Neuronal stem cell (in vitro differentiated cells): ENCODE measurements around the gene CCDC192.

Experiments
- DNase-seq: peaks from one replicate; pipeline ENCODE4 v3.0.0-alpha.2; 2013; ENCODE audit warnings: low spot score
- H2AFZ ChIP-seq: one replicate; pipeline ENCODE4 v1.6.1; 2013; ENCODE audit warnings: mild to moderate bottlenecking, low read length, inconsistent platforms
- H2AK5ac ChIP-seq: 2 replicates; pipeline ENCODE4 v1.6.1; 2013; ENCODE audit warnings: low read depth, mild to moderate bottlenecking, inconsistent platforms, low read length, moderate library complexity, mixed read lengths
- H2BK120ac ChIP-seq: 2 replicates; pipeline ENCODE4 v1.6.1; 2013; ENCODE audit warnings: low read depth, mild to moderate bottlenecking, inconsistent platforms, low read length, moderate library complexity, mixed read lengths
- H2BK12ac ChIP-seq: one replicate; pipeline ENCODE4 v1.6.1; 2013; ENCODE audit warnings: low read length, inconsistent platforms
- H2BK15ac ChIP-seq: 2 replicates; pipeline ENCODE4 v1.6.1; 2013; ENCODE audit warnings: mild to moderate bottlenecking, low read length, inconsistent platforms, mixed read lengths
- H2BK5ac ChIP-seq: one replicate; pipeline ENCODE4 v1.6.1; 2013; ENCODE audit warnings: inconsistent platforms, mild to moderate bottlenecking, low read length, moderate library complexity
- H3K14ac ChIP-seq: one replicate; pipeline ENCODE4 v1.6.1; 2013; ENCODE audit warnings: low read length, inconsistent platforms
- H3K18ac ChIP-seq: 2 replicates; pipeline ENCODE4 v1.6.1; 2013; ENCODE audit warnings: low read length, inconsistent platforms
- H3K23ac ChIP-seq: 2 replicates; pipeline ENCODE4 v1.6.1; 2013; ENCODE audit warnings: low read depth, mild to moderate bottlenecking, mixed read lengths, low read length, inconsistent platforms; ENCODE audit not compliant: poor library complexity
- H3K27ac ChIP-seq: replicated peaks from 3 replicates; pipeline ENCODE4 v1.5.1; 2013; ENCODE audit warnings: low read length, inconsistent platforms
- H3K27me3 ChIP-seq, 3 experiments: 2 replicates each; pipeline ENCODE4 v1.6.1; 2013; ENCODE audit warnings: low read length in 3 of 3, mild to moderate bottlenecking in 2 of 3, inconsistent platforms in 1 of 3, low read depth in 1 of 3, mixed read lengths in 1 of 3, moderate library complexity in 1 of 3; ENCODE audit not compliant: control insufficient read depth in 3 of 3, insufficient read depth in 3 of 3
- H3K36me3 ChIP-seq, 2 donors: replicated peaks in 1 of 2; 2 replicates each; pipeline ENCODE4 v1.6.1; 2013; ENCODE audit warnings: low read length in 2 of 2; ENCODE audit not compliant: control insufficient read depth in 2 of 2, insufficient read depth in 2 of 2
- H3K4ac ChIP-seq: 2 replicates; pipeline ENCODE4 v1.6.1; 2013; ENCODE audit warnings: inconsistent platforms, mild to moderate bottlenecking, low read length, moderate library complexity
- H3K4me1 ChIP-seq, 2 donors: 1 replicate in 1 of 2; 2 replicates in 1 of 2; pipeline ENCODE4 v1.6.1; 2013; ENCODE audit warnings: low read length in 2 of 2, low read depth in 1 of 2; ENCODE audit not compliant: control insufficient read depth in 2 of 2, insufficient read depth in 1 of 2
- H3K4me2 ChIP-seq: one replicate; pipeline ENCODE4 v1.6.1; 2013; ENCODE audit warnings: mild to moderate bottlenecking, low read length, inconsistent platforms; ENCODE audit not compliant: insufficient read depth, poor library complexity, severe bottlenecking
- H3K4me3 ChIP-seq, 2 donors: 2 replicates each; pipeline ENCODE4 v1.5.1; 2013; ENCODE audit warnings: low read length in 2 of 2, mild to moderate bottlenecking in 2 of 2, inconsistent platforms in 1 of 2, moderate library complexity in 1 of 2
- H3K79me1 ChIP-seq: one replicate; pipeline ENCODE4 v1.6.1; 2013; ENCODE audit warnings: low read depth, mild to moderate bottlenecking, inconsistent platforms, low read length, moderate library complexity
- H3K9ac ChIP-seq: one replicate; pipeline ENCODE4 v1.6.1; 2013; ENCODE audit warnings: mild to moderate bottlenecking, low read depth, low read length, inconsistent platforms; ENCODE audit not compliant: poor library complexity
- H3K9me3 ChIP-seq, 2 donors: replicated peaks in 1 of 2; 2 replicates each; pipeline versions ENCODE3 to v1.6.1; 2013; ENCODE audit warnings: low read length in 2 of 2, mild to moderate bottlenecking in 2 of 2, inconsistent platforms in 1 of 2, low read depth in 1 of 2, mixed read lengths in 1 of 2, moderate library complexity in 1 of 2; ENCODE audit not compliant: control insufficient read depth in 2 of 2, insufficient read depth in 1 of 2
- H4K8ac ChIP-seq: one replicate; pipeline ENCODE4 v1.6.1; 2013; ENCODE audit warnings: low read depth, mild to moderate bottlenecking, inconsistent platforms, low read length, moderate library complexity
- H4K91ac ChIP-seq: one replicate; pipeline ENCODE4 v1.6.1; 2013; ENCODE audit warnings: low read length, low read depth, mild to moderate bottlenecking, inconsistent platforms; ENCODE audit not compliant: poor library complexity
- WGBS, 2 donors: extraction: QIAGEN DNeasy Blood & Tissue Kit; methylation state at CpG; one replicate each; pipeline ENCODE4 v1.1.7; 2013; ENCODE audit warnings: missing lambda C conversion rate in 2 of 2, mixed read lengths in 1 of 2; ENCODE audit not compliant: insufficient read length in 2 of 2, insufficient replicate concordance in 1 of 2; ENCODE audit errors: extremely low coverage in 2 of 2; 5-methylcytosine and 5-hydroxymethylcytosine counted together

CCDC192 gene

GRCh38 chr5:127934791-127935256 lies 231.6 kb downstream of the CCDC192 start:
- H3K4me2 ChIP-seq = no peak overlapping the region
- H3K27me3 ChIP-seq = no peaks in the 10 kb centered on the region
- H2AK5ac ChIP-seq = no peak overlapping the region
- no peak overlapping the region for H3K18ac ChIP-seq
- H3K4ac ChIP-seq = no peak overlapping the region
- no peak overlapping the region for H3K4me3 ChIP-seq
- peaks cover 2 to 3% of the 10 kb centered on the region in 2 donors for H3K4me1 ChIP-seq
- H4K91ac ChIP-seq = no peak overlapping the region
- H3K9me3 ChIP-seq = no peaks in the 10 kb centered on the region
- peak; percentile 24 for DNase-seq
- H3K23ac ChIP-seq = no peak overlapping the region
- H4K8ac ChIP-seq = no peak overlapping the region
- WGBS, 2 donors = no CpG with 5 or more reads among the region's 1 CpG
- no peak overlapping the region for H2AFZ ChIP-seq
- no peak overlapping the region for H3K9ac ChIP-seq
- no peak overlapping the region for H2BK120ac ChIP-seq
- H2BK15ac ChIP-seq = no peak overlapping the region
- no peaks in the 10 kb centered on the region for H3K79me1 ChIP-seq
- no peaks in the 10 kb centered on the region for H3K36me3 ChIP-seq
- no peak overlapping the region for H2BK12ac ChIP-seq
- no peak overlapping the region for H3K14ac ChIP-seq
- no peak overlapping the region for H2BK5ac ChIP-seq
- no peak overlapping the region for H3K27ac ChIP-seq

GRCh38 chr5:127935398-127935797 lies 232.2 kb downstream of the CCDC192 start:
- H3K4me2 ChIP-seq = no peak overlapping the region
- H2AFZ ChIP-seq = no peak overlapping the region
- DNase-seq = no peak
- H3K4ac ChIP-seq = no peak overlapping the region
- H2BK12ac ChIP-seq = no peak overlapping the region
- H2BK120ac ChIP-seq = no peak overlapping the region
- no peak overlapping the region for H2BK15ac ChIP-seq
- H3K27ac ChIP-seq = no peak overlapping the region
- no peak overlapping the region for H2BK5ac ChIP-seq
- H3K4me3 ChIP-seq = no peak overlapping the region
- WGBS, 2 donors = no CpG with 5 or more reads among the region's 1 CpG
- H3K23ac ChIP-seq = no peak overlapping the region
- H3K9me3 ChIP-seq = no peaks in the 10 kb centered on the region
- no peak overlapping the region for H2AK5ac ChIP-seq
- peaks cover 2% of the 10 kb centered on the region in 2 donors for H3K4me1 ChIP-seq
- no peak overlapping the region for H4K8ac ChIP-seq
- H3K9ac ChIP-seq = no peak overlapping the region
- H3K18ac ChIP-seq = no peak overlapping the region
- H3K14ac ChIP-seq = no peak overlapping the region
- no peak overlapping the region for H4K91ac ChIP-seq
- H3K27me3 ChIP-seq = no peaks in the 10 kb centered on the region
- H3K36me3 ChIP-seq = no peaks in the 10 kb centered on the region
- H3K79me1 ChIP-seq = no peaks in the 10 kb centered on the region

GRCh38 chr5:127936439-127936972 lies 233.3 kb downstream of the CCDC192 start:
- no peak overlapping the region for H3K23ac ChIP-seq
- no peak overlapping the region for H3K9ac ChIP-seq
- no peak overlapping the region for H3K4me3 ChIP-seq
- no peak overlapping the region for H4K8ac ChIP-seq
- H2BK12ac ChIP-seq = no peak overlapping the region
- H3K36me3 ChIP-seq = no peaks in the 10 kb centered on the region
- no peak overlapping the region for H2AK5ac ChIP-seq
- no CpG with 5 or more reads among the region's 6 CpGs for WGBS, 2 donors
- no peak overlapping the region for H2BK15ac ChIP-seq
- no peak overlapping the region for H2BK120ac ChIP-seq
- H3K14ac ChIP-seq = no peak overlapping the region
- no peaks in the 10 kb centered on the region for H3K27me3 ChIP-seq
- no peak overlapping the region for H3K27ac ChIP-seq
- H3K9me3 ChIP-seq = no peaks in the 10 kb centered on the region
- H2BK5ac ChIP-seq = no peak overlapping the region
- no peaks in the 10 kb centered on the region for H3K79me1 ChIP-seq
- H4K91ac ChIP-seq = no peak overlapping the region
- H3K18ac ChIP-seq = no peak overlapping the region
- H2AFZ ChIP-seq = no peak overlapping the region
- no peak overlapping the region for H3K4me2 ChIP-seq
- no peak for DNase-seq
- H3K4me1 ChIP-seq = peaks cover 0 to 8% of the 10 kb centered on the region in 2 donors
- H3K4ac ChIP-seq = no peak overlapping the region

GRCh38 chr5:127938746-127939145 lies 235.6 kb downstream of the CCDC192 start:
- Histone ChIP-seq H2BK15ac (no peak overlapping the region), H3K9ac (no peak overlapping the region), H3K36me3 (no peaks in the 10 kb centered on the region), H2BK5ac (no peak overlapping the region), H2BK12ac (no peak overlapping the region), H3K9me3 (no peaks in the 10 kb centered on the region), H4K91ac (no peak overlapping the region), H3K27me3 (no peaks in the 10 kb centered on the region), H3K18ac (no peak overlapping the region), H3K79me1 (no peaks in the 10 kb centered on the region), H3K4ac (no peak overlapping the region), H3K4me1 (peaks cover 0 to 14% of the 10 kb centered on the region in 2 donors), H2AFZ (no peak overlapping the region), H2AK5ac (no peak overlapping the region), H3K4me2 (no peak overlapping the region), H4K8ac (no peak overlapping the region), H3K14ac (no peak overlapping the region), H2BK120ac (no peak overlapping the region), H3K23ac (no peak overlapping the region), H3K27ac (no peak overlapping the region), H3K4me3 (no peak overlapping the region)
- WGBS, 2 donors = no CpG with 5 or more reads among the region's 2 CpGs
- DNase-seq = no peak
